GM13977 (cell line): ENCODE measurements around the gene CAPS.

Experiments used
- DNase-seq: peaks from one replicate; pipeline ENCODE4 v3.0.0; 2012; ENCODE audit warnings: low spot score
- CTCF ChIP-seq: IDR thresholded peaks from 2 replicates; pipeline ENCODE4 v1.5.1; 2012; ENCODE audit warnings: mild to moderate bottlenecking, control low read depth; ENCODE audit not compliant: insufficient read depth; ENCODE audit errors: extremely low read depth, missing control alignments
- in situ Hi-C: fragments of 300-500 bp; cut with MboI; formaldehyde crosslinking; loops from one replicate; pipeline ENCODE4 v1.12.0; 2022; ENCODE audit warnings: low sequenced_read_pairs, low pct_unique_long_range_greater_than_20kb, mixed read lengths, inconsistent platforms; ENCODE audit not compliant: unreplicated experiment

The CAPS gene

GRCh38 chr19:5934774-5935472 lies 20.9 kb downstream of the CAPS start:
- no peak for TF ChIP-seq CTCF
- in situ Hi-C loops: no loop called here
- DNase-seq: no peak

DNA sequence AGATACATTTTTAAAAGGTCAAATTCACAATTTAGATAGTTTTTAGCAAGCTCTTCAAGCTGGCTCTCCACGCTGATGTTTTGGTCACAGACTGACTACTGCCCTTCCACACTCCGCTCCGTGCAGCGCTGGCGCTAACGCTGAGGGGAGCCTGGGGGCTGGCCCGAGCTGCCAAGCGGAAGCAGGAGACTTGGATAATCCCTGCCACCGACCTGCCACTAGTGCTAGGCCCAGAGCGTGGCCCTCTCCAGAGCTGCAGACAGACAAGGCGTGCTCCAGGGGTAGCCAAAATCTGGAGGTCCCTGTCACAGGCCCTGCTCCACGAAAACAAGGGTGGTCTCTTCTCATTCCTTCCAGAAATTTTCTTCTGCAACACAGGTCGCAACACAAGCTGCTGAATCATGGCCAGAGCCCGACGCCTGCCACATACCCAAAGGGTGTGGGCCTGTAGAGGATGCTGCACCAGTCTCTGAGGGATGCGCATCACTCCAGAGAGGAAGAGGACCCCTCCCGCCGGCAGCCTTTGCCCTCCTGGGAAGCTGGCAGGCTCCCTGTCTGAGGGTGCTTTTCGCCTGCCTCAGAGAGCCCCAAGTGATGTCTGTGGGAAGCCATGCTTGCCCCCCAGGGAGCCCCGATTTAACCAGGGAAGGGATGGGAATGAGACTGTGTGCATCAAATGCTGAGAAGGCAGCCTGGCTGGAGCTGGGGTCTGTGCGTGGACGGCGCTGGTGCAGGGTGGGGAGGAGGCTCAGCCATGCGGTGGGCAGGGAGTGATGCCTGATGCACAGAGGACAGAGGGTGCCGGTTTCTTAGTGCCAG lies 21.6 kb downstream of the CAPS start:
- in situ Hi-C loops: no loop called here
- no peak for DNase-seq
- TF ChIP-seq CTCF: no peak

GRCh38 chr19:5936292-5936592 lies 22.2 kb downstream of the CAPS start:
- DNase-seq: no peak
- TF ChIP-seq CTCF: no peak
- in situ Hi-C loops: no loop called here

GRCh38 chr19:5937550-5937949 lies 23.5 kb downstream of the CAPS start:
- TF ChIP-seq CTCF: no peak
- DNase-seq: no peak
- in situ Hi-C loops: no loop called here

DNA sequence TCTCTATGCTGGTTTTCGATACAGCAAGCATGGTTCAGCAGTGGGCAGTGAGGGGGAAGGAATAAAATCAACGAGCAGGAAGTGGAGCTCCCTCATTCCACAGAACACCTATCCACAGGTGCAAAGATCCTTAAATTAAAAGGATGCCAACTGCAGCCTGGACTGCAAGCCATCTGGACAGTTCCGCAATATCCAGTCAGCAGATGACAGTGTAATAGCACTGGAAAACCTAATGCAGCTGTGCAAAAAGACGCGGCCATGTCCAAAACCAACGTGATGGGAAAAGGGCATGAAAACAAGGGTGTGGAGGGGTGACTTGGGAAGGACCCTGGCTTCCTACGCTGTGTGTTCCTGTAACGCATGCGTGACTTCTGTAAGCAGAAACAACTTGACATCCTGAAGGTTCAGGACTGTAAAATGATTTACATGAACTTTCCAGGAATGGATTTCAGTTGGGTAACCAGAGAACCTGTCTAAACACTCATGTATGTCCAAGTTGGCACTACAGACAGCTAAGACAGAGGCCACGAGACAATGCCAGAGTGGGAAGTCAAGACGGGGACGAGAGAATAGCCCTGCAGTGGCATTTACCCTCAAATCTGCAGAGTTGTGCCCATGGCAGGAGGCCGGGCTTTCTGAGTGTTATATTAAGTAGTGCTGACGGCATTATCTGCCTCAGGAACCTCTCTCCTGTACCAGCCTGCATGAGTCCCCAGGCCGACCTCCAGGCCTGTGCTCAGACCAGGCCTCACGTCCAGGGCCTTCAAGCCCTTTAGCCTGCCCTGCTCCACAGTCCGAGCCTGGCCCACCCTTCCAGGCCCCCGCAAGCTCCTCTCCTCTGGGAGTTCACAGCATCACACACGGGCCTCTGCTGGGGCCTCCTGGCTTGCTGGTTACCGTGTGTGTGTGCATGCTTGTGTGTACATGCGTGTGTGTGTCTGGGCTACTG lies 26.5 kb downstream of the CAPS start:
- in situ Hi-C loops: no loop called here
- TF ChIP-seq CTCF: no peak

DNA sequence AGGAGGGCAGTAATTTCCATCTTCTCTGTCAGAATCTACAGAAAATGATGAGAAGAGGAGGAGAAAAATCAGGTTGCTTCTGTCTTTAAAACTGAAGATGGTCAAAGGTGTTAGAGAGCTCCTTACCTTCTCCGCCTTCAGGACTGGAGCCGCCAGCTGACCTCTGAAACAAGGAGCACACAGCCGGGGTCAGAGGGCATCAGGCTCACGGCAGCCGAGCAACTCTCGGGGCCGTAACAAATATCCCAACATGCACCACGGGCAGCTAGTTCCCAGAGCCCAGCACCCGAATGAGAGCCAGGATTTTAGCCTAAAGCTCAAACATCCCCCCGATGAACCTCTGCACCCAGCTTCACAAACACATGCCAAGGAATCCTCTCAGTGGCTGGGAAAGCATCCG lies 27.6 kb downstream of the CAPS start:
- no peak for DNase-seq
- no peak for TF ChIP-seq CTCF
- in situ Hi-C loops: no loop called here

More for the DNA sequence above, 26.5 kb downstream of the CAPS start:
- no peak for DNase-seq
